ENCODE results near the gene YOD1. TPM values are rescaled to one million over a fixed set of nuclear protein-coding genes. Genes with fewer than 3 reads are reported as not detected.
A peak's percentile ranks its signal among the peaks of the same experiment; 100 is the strongest.

YOD1 gene
- 10 to 100 TPM; 13.0 to 17.5 (median 16.5) TPM for polyA plus RNA-seq (ENCODE audit: insufficient read length in 4 of 4)

GRCh38 chr1:207051191-207051943 is at the start of gene YOD1:
TSS of gene YOD1 (minus strand) at chr1:207051208. CDS start at chr1:207051030, 178 bp downstream.
- no peak for DNase-seq (ENCODE audit: low read depth in 4 of 4, low spot score in 3 of 4)

- no peak for DNase-seq (ENCODE audit: low read depth in 4 of 4, low spot score in 3 of 4)
Observed at GRCh38 chr1:207097871-207098324, 46.9 kb upstream of the YOD1 start.

- DNase-seq (ENCODE audit: low read depth in 4 of 4, low spot score in 3 of 4): no peak
Observed at GRCh38 chr1:207093944-207094343, 42.9 kb upstream of the YOD1 start.

- DNase-seq (ENCODE audit: low read depth in 4 of 4, low spot score in 3 of 4): no peak
Observed at GRCh38 chr1:207091200-207091908, 40.3 kb upstream of the YOD1 start.

- DNase-seq (ENCODE audit: low read depth in 4 of 4, low spot score in 3 of 4): no peak
Observed at GRCh38 chr1:207089627-207090355, 38.8 kb upstream of the YOD1 start.

- DNase-seq (ENCODE audit: low read depth in 4 of 4, low spot score in 3 of 4): no peak
Observed at GRCh38 chr1:207088701-207089626, 38.0 kb upstream of the YOD1 start, which contains the start of gene C4BPB. TSS of gene C4BPB (plus strand) at chr1:207088860. CDS start at chr1:207089532, 672 bp downstream.

- DNase-seq (ENCODE audit: low read depth in 4 of 4, low spot score in 3 of 4): no peak
Observed at GRCh38 chr1:207088161-207088560, 37.2 kb upstream of the YOD1 start.

GRCh38 chr1:207085887-207086286 is 34.9 kb upstream of the YOD1 start:
- DNase-seq (ENCODE audit: low read depth in 4 of 4, low spot score in 3 of 4): no peak

GRCh38 chr1:207084701-207085180 is 33.7 kb upstream of the YOD1 start:
- peak in 3 of 4 donors; percentile 43 to 54 (median 47) for DNase-seq (ENCODE audit: low read depth in 4 of 4, low spot score in 3 of 4)

- no peak for DNase-seq (ENCODE audit: low read depth in 4 of 4, low spot score in 3 of 4)
Observed at GRCh38 chr1:207084232-207084631, 33.2 kb upstream of the YOD1 start.

GRCh38 chr1:207081806-207082205 is 30.8 kb upstream of the YOD1 start:
- DNase-seq (ENCODE audit: low read depth in 4 of 4, low spot score in 3 of 4): no peak

GRCh38 chr1:207081088-207081487 is 30.1 kb upstream of the YOD1 start:
- no peak for DNase-seq (ENCODE audit: low read depth in 4 of 4, low spot score in 3 of 4)

GRCh38 chr1:207079706-207080241 is 28.8 kb upstream of the YOD1 start:
- no peak for DNase-seq (ENCODE audit: low read depth in 4 of 4, low spot score in 3 of 4)

- DNase-seq (ENCODE audit: low read depth in 4 of 4, low spot score in 3 of 4): no peak
Observed at GRCh38 chr1:207078578-207079132, 27.6 kb upstream of the YOD1 start.

GRCh38 chr1:207077470-207078377 is 26.7 kb upstream of the YOD1 start:
- DNase-seq (ENCODE audit: low read depth in 4 of 4, low spot score in 3 of 4): peak; percentile 77 to 81 (median 78)

GRCh38 chr1:207077012-207077411 is 26.0 kb upstream of the YOD1 start:
- no peak for DNase-seq (ENCODE audit: low read depth in 4 of 4, low spot score in 3 of 4)

- DNase-seq (ENCODE audit: low read depth in 4 of 4, low spot score in 3 of 4): no peak
Observed at GRCh38 chr1:207076181-207076955, 25.4 kb upstream of the YOD1 start.

All from right renal pelvis (tissue), 4 donors.